H1 (cell line): ENCODE results near the gene TRDN. TPM values are rescaled to one million over a fixed set of nuclear protein-coding genes. Genes with fewer than 3 reads are reported as not detected.

Experiments used
- CHD7 ChIP-seq: fragments of 300-600 bp; sonication (generic); IDR thresholded peaks from 2 replicates; pipeline ENCODE4 v1.7.1; 2012; ENCODE audit warnings: low read length, moderate library complexity, mild to moderate bottlenecking, inconsistent platforms; ENCODE audit not compliant: insufficient replicate concordance
- polyA plus RNA-seq, 7 experiments: library from polyadenylated mRNA; depleted of rRNA in 3 of 7; stranded (reverse) in 5 of 7; unstranded in 2 of 7; fragments of >200 nt in 5 of 7; fragments of 200-250 nt in 2 of 7; gene quantifications; 1 replicate in 5 of 7; 2 replicates in 1 of 7; 4 replicates in 1 of 7; pipeline versions ENCODE4 v1.2.1 to v1.2.3, GENCODE V29; 2011 to 2013; ENCODE audit warnings: missing spikeins in 2 of 7, mixed read lengths in 2 of 7
- total RNA-seq: library from RNA; stranded (reverse); fragmentation: NEBNext Ultra II Directional; extraction: Animal tissue kit (Norgen Biotek cat#: 25700); gene quantifications from 2 replicates; pipeline ENCODE4 v1.2.1, GENCODE V29; 2021

TRDN gene
- total and polyA plus RNA-seq, 2 of the 8 experiments (the other 6 are each of a cell fraction or from before 2014, with no cell fraction given) = 1.6 to 41.6 TPM

GRCh38 chr6:123263981-123264380 lies 372.8 kb downstream of the TRDN start (continued):
- TF ChIP-seq CHD7 = no peak
